Lower leg skin (tissue), 3 donors: ENCODE results near the gene TRIO.

ENCODE experiments used
- POLR2A ChIP-seq, 2 donors: fragments of 450-650 bp; IDR thresholded peaks; one replicate each; pipeline ENCODE4 v1.6.1; 2016 to 2017; ENCODE audit warnings: antibody characterized with exemption in 2 of 2, mild to moderate bottlenecking in 1 of 2, moderate library complexity in 1 of 2
- TF ChIP-seq, protein P1 (sequence below), 3 donors: fragments of 450-650 bp; IDR thresholded peaks; one replicate each; pipeline ENCODE4 v1.5.1; 2016; ENCODE audit warnings: antibody characterized with exemption in 3 of 3, mild to moderate bottlenecking in 3 of 3, moderate library complexity in 2 of 3

DNA sequence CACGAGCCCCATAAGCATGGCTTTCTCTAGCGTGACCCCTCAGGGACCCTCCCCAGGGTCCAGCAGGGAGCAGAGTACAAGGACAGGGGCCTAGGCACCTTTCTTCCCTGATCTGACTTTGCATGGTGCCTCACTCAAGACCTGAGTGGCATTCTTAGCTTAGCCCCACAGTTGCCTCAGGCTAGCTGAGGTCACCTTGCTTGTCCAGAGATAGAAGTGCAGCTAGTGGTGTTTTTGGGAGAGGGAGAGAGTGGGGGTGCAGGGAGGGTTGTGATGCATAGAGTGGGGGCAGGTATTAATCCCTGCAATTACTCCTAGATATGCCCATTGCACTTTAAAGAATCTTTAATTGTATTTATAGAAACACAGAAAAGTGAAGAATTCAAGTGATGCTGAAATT lies 8.4 kb upstream of the TRIO start:
- TF ChIP-seq, protein P1, sequence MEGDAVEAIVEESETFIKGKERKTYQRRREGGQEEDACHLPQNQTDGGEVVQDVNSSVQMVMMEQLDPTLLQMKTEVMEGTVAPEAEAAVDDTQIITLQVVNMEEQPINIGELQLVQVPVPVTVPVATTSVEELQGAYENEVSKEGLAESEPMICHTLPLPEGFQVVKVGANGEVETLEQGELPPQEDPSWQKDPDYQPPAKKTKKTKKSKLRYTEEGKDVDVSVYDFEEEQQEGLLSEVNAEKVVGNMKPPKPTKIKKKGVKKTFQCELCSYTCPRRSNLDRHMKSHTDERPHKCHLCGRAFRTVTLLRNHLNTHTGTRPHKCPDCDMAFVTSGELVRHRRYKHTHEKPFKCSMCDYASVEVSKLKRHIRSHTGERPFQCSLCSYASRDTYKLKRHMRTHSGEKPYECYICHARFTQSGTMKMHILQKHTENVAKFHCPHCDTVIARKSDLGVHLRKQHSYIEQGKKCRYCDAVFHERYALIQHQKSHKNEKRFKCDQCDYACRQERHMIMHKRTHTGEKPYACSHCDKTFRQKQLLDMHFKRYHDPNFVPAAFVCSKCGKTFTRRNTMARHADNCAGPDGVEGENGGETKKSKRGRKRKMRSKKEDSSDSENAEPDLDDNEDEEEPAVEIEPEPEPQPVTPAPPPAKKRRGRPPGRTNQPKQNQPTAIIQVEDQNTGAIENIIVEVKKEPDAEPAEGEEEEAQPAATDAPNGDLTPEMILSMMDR (IDR thresholded peaks at IDR 0.05), result no peak
- TF ChIP-seq POLR2A (IDR thresholded peaks at IDR 0.05), result no peak
